ENCODE results near the gene ZNG1B.
"Not testable (repeated sequence)": the region's sequence is repeated elsewhere in the genome, so short reads cannot be mapped to it uniquely, and the experiment has no call there.

GRCh38 chr2:113507394-113508140 is 70.1 kb downstream of the ZNG1B start:
- not testable (repeated sequence) for TF ChIP-seq CTCF (conservative IDR thresholded peaks at IDR 0.05; ENCODE audit: low read depth in 2 of 2); EZH2 (IDR thresholded peaks at IDR 0.05; ENCODE audit: low read depth, unreplicated experiment); EZH2phosphoT487 (IDR thresholded peaks at IDR 0.05; ENCODE audit: unreplicated experiment); POLR2AphosphoS5 (IDR thresholded peaks at IDR 0.05; ENCODE audit: low read depth); ZNF114 (CRISPR knock-in tag; IDR thresholded peaks at IDR 0.05); CREB1 (CRISPR knock-in tag; IDR thresholded peaks at IDR 0.05; ENCODE audit: low read depth); REST (IDR thresholded peaks at IDR 0.05; ENCODE audit: unreplicated experiment); ZNF462 (CRISPR knock-in tag; IDR thresholded peaks at IDR 0.05)
